Measurements from ENCODE around the gene C22orf39.

C22orf39 gene

GRCh38 chr22:19400881-19401280 lies 46.6 kb downstream of the C22orf39 start:
- DNase-seq (ENCODE audit: low read depth in 2 of 2), result no peak

- no peak for DNase-seq (ENCODE audit: low read depth in 2 of 2)
Observed at GRCh38 chr22:19398652-19399051, 48.9 kb downstream of the C22orf39 start.

- DNase-seq (ENCODE audit: low read depth in 2 of 2), result no peak
Observed at GRCh38 chr22:19398206-19398605, 49.3 kb downstream of the C22orf39 start.

GRCh38 chr22:19397734-19398104 lies 49.8 kb downstream of the C22orf39 start:
- DNase-seq (ENCODE audit: low read depth in 2 of 2), result no peak

GRCh38 chr22:19396934-19397733 lies 50.4 kb downstream of the C22orf39 start:
- DNase-seq (ENCODE audit: low read depth in 2 of 2), result no peak

GRCh38 chr22:19396561-19396933 lies 51.0 kb downstream of the C22orf39 start:
- no peak for DNase-seq (ENCODE audit: low read depth in 2 of 2)

- no peak for DNase-seq (ENCODE audit: low read depth in 2 of 2)
Observed at GRCh38 chr22:19395276-19395675, 52.2 kb downstream of the C22orf39 start.

GRCh38 chr22:19394274-19395050 lies 53.0 kb downstream of the C22orf39 start:
- DNase-seq (ENCODE audit: low read depth in 2 of 2), result no peak

- DNase-seq (ENCODE audit: low read depth in 2 of 2), result no peak
Observed at GRCh38 chr22:19393704-19394103, 53.8 kb downstream of the C22orf39 start.

All from stimulated activated CD8-positive, alpha-beta memory T cell treated with anti-CD3 and anti-CD28 coated beads, Interleukin-7, amount 100 ng/mL, for 4 hours (primary cell).